Tibial artery (tissue), 4 donors: ENCODE results near the gene IGFL1.
"Not testable (repeated sequence)": the region's sequence is repeated elsewhere in the genome, so short reads cannot be mapped to it uniquely, and the experiment has no call there.

Experiments
- DNase-seq, 2 donors: peaks; one replicate each; pipeline ENCODE4 v3.0.0-alpha.2; 2019
- H3K27ac ChIP-seq, 2 donors: fragments of 200-600 bp; sonication (generic) in 1 of 2; 1 replicate in 1 of 2; 2 replicates in 1 of 2; pipeline ENCODE4 v1.5.1; 2018 to 2019; ENCODE audit warnings: mild to moderate bottlenecking in 1 of 2
- H3K27me3 ChIP-seq, 2 donors: fragments of 200-600 bp; sonication (generic) in 1 of 2; one replicate each; pipeline versions ENCODE4 v1.5.1 to v1.6.0; 2016 to 2019
- H3K36me3 ChIP-seq, 3 donors: fragments of 200-600 bp; sonication (generic) in 2 of 3; one replicate each; pipeline ENCODE4 v1.5.1; 2016 to 2019; ENCODE audit warnings: mild to moderate bottlenecking in 2 of 3
- H3K4me1 ChIP-seq, 4 donors: fragments of 200-600 bp; sonication (generic) in 2 of 4; 1 replicate in 3 of 4; 2 replicates in 1 of 4; pipeline ENCODE4 v1.5.1; 2016 to 2019
- H3K4me3 ChIP-seq, 2 donors: fragments of 200-600 bp; sonication (generic) in 1 of 2; 1 replicate in 1 of 2; 2 replicates in 1 of 2; pipeline ENCODE4 v1.5.1; 2018 to 2019; ENCODE audit warnings: mild to moderate bottlenecking in 2 of 2
- H3K9me3 ChIP-seq, 3 donors: fragments of 200-600 bp; sonication (generic) in 1 of 3; one replicate each; pipeline ENCODE4 v1.5.1; 2016 to 2019
- CTCF ChIP-seq, 2 experiments: fragments of 200-600 bp in 1 of 2; fragments of 450-650 bp in 1 of 2; IDR thresholded peaks; one replicate each; pipeline ENCODE4 v1.5.1; 2017 to 2019; ENCODE audit warnings: antibody characterized with exemption in 2 of 2, mild to moderate bottlenecking in 1 of 2, moderate library complexity in 1 of 2
- intact Hi-C: fragments of 100-400 bp; cut with DNase I; formaldehyde crosslinking; loops from one replicate; pipeline ENCODE4 v1.15.0; 2023; ENCODE audit warnings: low total_unique reads

Gene IGFL1

GRCh38 chr19:46250076-46250735 lies 20.7 kb downstream of the IGFL1 start:
- H3K4me3 ChIP-seq, result no peak overlapping the region
- no peak for TF ChIP-seq CTCF (IDR thresholded peaks at IDR 0.05)
- peaks cover 0 to 35% of the 10 kb centered on the region in 2 donors for H3K27me3 ChIP-seq
- H3K36me3 ChIP-seq, result no peaks in the 10 kb centered on the region
- H3K9me3 ChIP-seq, result no peaks in the 10 kb centered on the region
- intact Hi-C loops, result no loop called here
- no peak overlapping the region for H3K27ac ChIP-seq
- H3K4me1 ChIP-seq, result no peaks in the 10 kb centered on the region
- no peak for DNase-seq

- Histone ChIP-seq H3K9me3 (no peaks in the 10 kb centered on the region), H3K27me3 (peaks cover 0 to 24% of the 10 kb centered on the region in 2 donors), H3K4me3 (no peak overlapping the region), H3K36me3 (no peaks in the 10 kb centered on the region), H3K4me1 (no peaks in the 10 kb centered on the region), H3K27ac (no peak overlapping the region)
- no peak for DNase-seq
- TF ChIP-seq CTCF (IDR thresholded peaks at IDR 0.05), result no peak
- intact Hi-C loops, result no loop called here
Measured at GRCh38 chr19:46251416-46251815, 21.9 kb downstream of the IGFL1 start.

GRCh38 chr19:46254776-46255175 lies 25.2 kb downstream of the IGFL1 start:
- intact Hi-C loops, result no loop called here
- Histone ChIP-seq H3K36me3 (no peaks in the 10 kb centered on the region), H3K27ac (no peak overlapping the region), H3K4me1 (no peaks in the 10 kb centered on the region), H3K27me3 (peaks cover 0 to 12% of the 10 kb centered on the region in 2 donors), H3K9me3 (no peaks in the 10 kb centered on the region), H3K4me3 (no peak overlapping the region)
- TF ChIP-seq CTCF (IDR thresholded peaks at IDR 0.05), result no peak
- no peak for DNase-seq

- intact Hi-C loops, result no loop called here
- no peak overlapping the region for H3K4me3 ChIP-seq
- no peak overlapping the region for H3K27ac ChIP-seq
- H3K36me3 ChIP-seq, result no peaks in the 10 kb centered on the region
- H3K4me1 ChIP-seq, result no peaks in the 10 kb centered on the region
- H3K27me3 ChIP-seq, result peaks cover 0 to 27% of the 10 kb centered on the region in 2 donors
- TF ChIP-seq CTCF (IDR thresholded peaks at IDR 0.05), result no peak
- no peak for DNase-seq
- no peaks in the 10 kb centered on the region for H3K9me3 ChIP-seq
Measured at GRCh38 chr19:46256855-46257254, 27.3 kb downstream of the IGFL1 start.

- DNase-seq, H3K4me3 ChIP-seq, H3K36me3 ChIP-seq, H3K4me1 ChIP-seq, H3K27ac ChIP-seq, H3K9me3 ChIP-seq: not testable (repeated sequence)
- peaks cover 0 to 46% of the 10 kb centered on the region in 2 donors for H3K27me3 ChIP-seq
- intact Hi-C loops, result loop anchor here (5.0 kb wide), 1 partner anchor 229 kb away; no protein-coding TSS in a partner anchor
Measured at GRCh38 chr19:46261501-46261900, 32.0 kb downstream of the IGFL1 start.

GRCh38 chr19:46262684-46263296 lies 33.2 kb downstream of the IGFL1 start:
- intact Hi-C loops, result loop anchor here (5.0 kb wide), 1 partner anchor 230 kb away; no protein-coding TSS in a partner anchor
- not testable (repeated sequence) for H3K9me3 ChIP-seq, H3K4me1 ChIP-seq

GRCh38 chr19:46264801-46265200 lies 35.3 kb downstream of the IGFL1 start:
- not testable (repeated sequence) for DNase-seq
- intact Hi-C loops, result loop anchor here (1.0 to 5.0 kb wide), 2 partner anchors 186 to 232 kb away; no protein-coding TSS in a partner anchor
- H3K27me3 ChIP-seq, result peaks cover 0 to 45% of the 10 kb centered on the region in 2 donors

More at GRCh38 chr19:46262684-46263296, 33.2 kb downstream of the IGFL1 start:
- H3K36me3 ChIP-seq, H3K27ac ChIP-seq, DNase-seq, H3K4me3 ChIP-seq: not testable (repeated sequence)
- H3K27me3 ChIP-seq, result peaks cover 0 to 48% of the 10 kb centered on the region in 2 donors

More at GRCh38 chr19:46264801-46265200, 35.3 kb downstream of the IGFL1 start:
- H3K4me1 ChIP-seq, H3K36me3 ChIP-seq, H3K27ac ChIP-seq, H3K9me3 ChIP-seq, H3K4me3 ChIP-seq: not testable (repeated sequence)
